Measurements from ENCODE around the gene ICOS.

The ICOS gene

GRCh38 chr2:203936535-203936934 lies at the start of gene ICOS:
Gene ICOS (plus strand): TSS chr2:203936763. CDS start chr2:203936815, 52 bp downstream.
- no peak for DNase-seq (ENCODE audit: low read depth)

GRCh38 chr2:203887677-203888076 lies 48.9 kb upstream of the ICOS start:
- no peak for DNase-seq (ENCODE audit: low read depth)

- DNase-seq (ENCODE audit: low read depth) = no peak
Observed at GRCh38 chr2:203889542-203889941, 47.0 kb upstream of the ICOS start.

DNA sequence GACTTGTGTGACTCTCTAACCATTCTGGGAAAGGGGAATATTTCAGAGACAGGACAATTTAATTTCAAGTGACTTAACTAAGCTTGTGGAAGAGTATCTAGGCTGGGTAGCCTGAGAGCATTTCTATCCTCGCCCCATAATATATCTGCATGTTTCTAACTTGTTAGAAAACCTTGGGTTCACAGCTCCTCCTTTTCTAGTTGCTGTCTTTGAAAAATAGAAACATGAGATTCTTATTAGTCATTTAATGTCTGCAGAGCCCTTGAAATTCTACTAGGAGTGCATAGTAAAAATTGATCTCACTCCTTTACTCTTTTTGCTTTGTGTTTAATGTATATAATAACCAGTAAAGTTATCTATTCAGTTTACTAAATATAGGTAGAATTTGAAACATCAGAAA lies 46.6 kb upstream of the ICOS start:
- DNase-seq (ENCODE audit: low read depth) = no peak

- no peak for DNase-seq (ENCODE audit: low read depth)
Observed at GRCh38 chr2:203890733-203891132, 45.8 kb upstream of the ICOS start.

- no peak for DNase-seq (ENCODE audit: low read depth)
Observed at GRCh38 chr2:203891474-203891873, 45.1 kb upstream of the ICOS start.

DNA sequence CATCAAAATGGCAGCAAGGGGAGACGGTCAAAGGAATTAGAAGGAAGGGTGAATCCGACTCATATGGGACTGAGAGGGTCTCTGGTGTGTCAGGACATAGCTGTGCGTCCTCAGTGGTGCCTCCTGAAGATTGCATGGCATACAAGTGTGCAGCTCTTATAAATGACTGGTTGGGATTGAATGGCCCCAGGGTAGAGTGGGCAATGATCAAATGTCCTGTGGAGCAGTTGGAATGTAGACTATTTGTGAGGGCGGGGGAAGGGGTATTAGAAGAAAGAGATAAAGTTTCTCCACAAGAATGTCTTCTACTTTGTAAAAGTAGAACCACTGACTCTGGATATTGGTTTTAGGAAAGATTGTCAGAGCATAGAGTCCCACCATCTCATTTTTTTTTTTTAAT lies 44.4 kb upstream of the ICOS start:
- DNase-seq (ENCODE audit: low read depth) = no peak

- DNase-seq (ENCODE audit: low read depth) = no peak
Observed at GRCh38 chr2:203893401-203893800, 43.2 kb upstream of the ICOS start.

DNA sequence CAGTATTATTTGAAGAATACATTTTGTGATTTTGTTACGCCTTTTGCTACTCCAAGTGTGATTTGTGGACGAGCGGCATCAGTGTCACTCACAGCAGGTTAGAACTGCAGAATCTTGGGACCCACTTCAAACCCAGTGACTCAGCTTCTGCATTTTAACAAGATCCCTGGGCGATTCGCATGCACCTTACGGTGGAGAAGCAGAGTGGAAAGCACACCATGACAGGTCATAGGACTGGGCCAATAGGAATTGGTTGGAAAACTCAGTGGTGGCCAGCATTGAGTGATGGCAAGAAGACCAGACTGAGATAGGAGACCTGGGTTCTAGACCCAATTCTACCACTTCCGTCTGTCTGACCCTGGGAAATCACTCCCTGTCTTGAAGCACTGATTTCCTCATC lies 42.7 kb upstream of the ICOS start:
- DNase-seq (ENCODE audit: low read depth) = no peak

GRCh38 chr2:203894262-203894661 lies 42.3 kb upstream of the ICOS start:
- DNase-seq (ENCODE audit: low read depth) = no peak

DNA sequence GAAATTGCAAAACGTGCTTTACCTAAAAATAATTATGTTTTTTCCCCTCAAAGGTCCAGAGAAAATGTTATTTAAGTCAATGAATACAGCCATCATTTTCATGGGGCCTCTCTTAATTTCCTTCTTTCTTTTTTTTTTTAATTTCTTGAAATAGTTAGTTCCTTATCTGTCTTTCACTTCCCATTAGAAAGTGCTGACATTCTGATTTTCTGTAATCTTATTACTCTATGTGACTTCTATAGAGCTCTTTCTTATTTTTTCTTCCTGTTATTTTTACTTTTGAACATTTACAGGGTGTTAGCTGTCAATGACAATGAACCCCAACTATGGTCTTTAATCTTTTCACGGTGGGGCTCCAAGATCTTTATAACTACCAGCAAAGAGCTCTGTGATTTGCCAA lies 39.0 kb upstream of the ICOS start:
- no peak for DNase-seq (ENCODE audit: low read depth)

GRCh38 chr2:203898657-203899056 lies 37.9 kb upstream of the ICOS start:
- no peak for DNase-seq (ENCODE audit: low read depth)

DNA sequence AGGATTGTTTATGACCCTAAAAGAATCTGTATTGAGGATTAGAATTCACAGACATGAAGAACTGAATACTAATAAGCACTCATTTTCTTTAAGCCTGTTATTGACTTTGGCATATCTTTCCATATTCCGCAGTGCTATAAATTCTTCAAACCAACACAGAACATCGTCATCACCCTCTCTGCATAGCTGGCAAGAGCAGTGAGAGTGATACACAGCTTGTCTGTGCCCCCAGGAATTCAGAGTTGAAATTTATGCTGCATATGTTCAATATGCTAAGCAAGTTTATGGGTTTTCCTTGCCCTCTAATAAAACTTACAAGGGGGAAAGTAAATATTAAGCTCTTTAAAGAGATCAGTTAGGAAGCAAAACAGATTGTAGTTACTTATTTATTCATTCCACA lies 36.3 kb upstream of the ICOS start:
- DNase-seq (ENCODE audit: low read depth) = no peak

GRCh38 chr2:203904022-203904421 lies 32.5 kb upstream of the ICOS start:
- DNase-seq (ENCODE audit: low read depth) = no peak

DNA sequence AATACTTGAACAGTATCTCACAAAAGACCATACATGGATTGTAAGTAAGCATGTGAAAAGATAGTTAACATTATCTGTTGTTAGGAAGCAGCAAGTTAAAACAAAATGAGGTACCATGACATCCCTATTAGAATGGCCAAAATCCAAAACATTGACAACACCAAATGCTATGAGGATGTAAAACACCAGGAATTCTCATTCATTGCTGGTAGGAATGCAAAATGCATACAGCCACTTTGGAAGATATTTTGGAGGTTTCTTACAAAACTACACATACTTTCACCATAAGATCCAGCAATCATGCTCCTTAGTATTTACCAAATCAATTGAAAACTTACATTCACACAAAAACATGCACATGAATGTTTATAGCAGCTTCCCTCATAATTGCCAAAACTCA lies 30.9 kb upstream of the ICOS start:
- no peak for DNase-seq (ENCODE audit: low read depth)

DNA sequence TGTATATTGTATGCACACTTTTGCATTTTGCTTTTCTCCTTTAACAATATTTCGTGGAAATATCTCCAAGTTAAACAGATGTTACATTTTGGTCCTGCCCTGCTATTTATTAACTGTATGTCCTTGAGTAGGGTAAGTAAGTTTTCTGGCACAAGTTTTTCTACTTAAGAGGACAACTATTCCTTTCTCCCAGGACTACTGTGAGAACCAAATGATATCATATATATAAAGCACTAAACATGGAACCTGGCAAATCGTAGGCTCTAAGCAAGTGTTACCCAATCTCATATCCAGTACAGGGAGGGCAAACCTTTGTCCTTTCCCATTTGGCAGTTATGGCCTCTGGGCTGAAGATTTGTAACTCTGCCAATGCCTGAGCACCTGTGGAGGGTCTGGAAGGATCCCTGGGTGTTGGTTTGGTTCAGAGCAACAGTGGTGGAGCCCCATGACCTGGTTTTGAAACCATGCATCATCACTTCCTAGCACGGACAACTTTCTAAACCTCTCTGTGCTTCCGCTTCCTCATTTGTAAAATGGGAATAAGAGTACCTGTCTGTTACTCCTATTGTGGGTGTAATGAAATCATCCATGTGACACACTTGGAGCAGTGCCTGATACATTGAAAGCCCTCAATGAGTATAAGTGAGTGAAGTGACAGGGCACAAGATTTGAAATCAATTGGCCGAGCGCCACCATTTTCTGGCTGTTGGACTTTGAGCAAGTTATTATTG lies 28.3 kb upstream of the ICOS start:
- no peak for DNase-seq (ENCODE audit: low read depth)

- DNase-seq (ENCODE audit: low read depth) = no peak
Observed at GRCh38 chr2:203908797-203909185, 27.8 kb upstream of the ICOS start.

GRCh38 chr2:203909261-203909967 lies 27.1 kb upstream of the ICOS start:
- DNase-seq (ENCODE audit: low read depth) = no peak

DNA sequence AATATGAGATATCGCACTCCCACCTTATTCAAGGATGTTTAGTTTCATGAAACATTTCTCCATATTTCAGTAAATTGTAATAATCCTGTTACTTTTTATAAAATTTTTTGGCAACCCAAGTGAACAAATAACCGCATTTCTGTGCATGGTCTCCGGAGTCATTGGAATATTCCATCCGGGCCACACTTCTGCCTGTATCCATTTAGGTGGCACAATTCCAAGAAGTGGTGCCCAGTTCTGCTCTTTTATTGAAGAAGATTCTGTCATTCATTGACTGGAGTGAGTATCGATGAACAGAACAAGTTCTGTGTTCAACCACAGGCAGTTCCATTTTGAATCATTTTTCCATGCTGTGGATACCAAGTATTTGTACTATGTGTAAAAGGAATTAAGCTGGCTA lies 26.6 kb upstream of the ICOS start:
- no peak for DNase-seq (ENCODE audit: low read depth)

DNA sequence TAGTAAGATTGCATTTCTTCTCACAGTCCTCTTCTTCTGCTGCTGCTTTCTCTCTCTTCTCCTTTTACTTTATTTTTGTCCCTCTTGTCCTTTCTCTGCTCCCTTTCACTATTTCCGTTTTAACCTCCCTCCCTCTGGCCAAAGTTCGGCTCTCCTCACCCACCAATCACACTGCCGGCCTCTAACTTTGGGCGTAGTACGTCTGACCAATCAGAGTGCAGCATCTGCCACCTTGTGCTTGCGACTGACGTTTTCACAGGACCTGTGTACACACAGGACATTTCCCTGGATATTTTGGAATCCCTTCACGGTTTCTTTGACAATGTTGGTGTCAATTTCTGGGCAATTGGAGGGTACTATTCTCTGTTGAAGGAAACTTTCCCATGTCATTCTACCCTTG lies 22.6 kb upstream of the ICOS start:
- no peak for DNase-seq (ENCODE audit: low read depth)

GRCh38 chr2:203914546-203915182 lies 21.9 kb upstream of the ICOS start:
- DNase-seq (ENCODE audit: low read depth) = no peak

GRCh38 chr2:203915256-203915655 lies 21.3 kb upstream of the ICOS start:
- DNase-seq (ENCODE audit: low read depth) = no peak

GRCh38 chr2:203916756-203917155 lies 19.8 kb upstream of the ICOS start:
- no peak for DNase-seq (ENCODE audit: low read depth)
